Endothelial cell of umbilical vein (primary cell): ENCODE measurements around the gene NTN3. TPM values are rescaled to one million over a fixed set of nuclear protein-coding genes. Genes with fewer than 3 reads are reported as not detected.
A peak's percentile ranks its signal among the peaks of the same experiment; 100 is the strongest.

Experiments used
- BruUV-seq: library from RNA; stranded (reverse); fragments of 400-500 nt; replicated peaks from 2 replicates; lab custom pipeline; 2021; lab: Mats Ljungman, UMichigan
- CTCF ChIA-PET: fragments of 300-600, 350-600 bp; sonication (Branson Sonifier 250); formaldehyde crosslinking; loops from one replicate; lab custom pipeline; 2021; ENCODE audit warnings: antibody characterized with exemption, inconsistent platforms; lab: Charles Lee
- POLR2A ChIA-PET: fragments of 300-600, 350-600 bp; sonication (Branson Sonifier 250); formaldehyde crosslinking; loops from one replicate; lab custom pipeline; 2021; ENCODE audit warnings: antibody characterized with exemption, inconsistent platforms; lab: Charles Lee
- DNase-seq: peaks from one replicate; pipeline ENCODE4 v3.0.0-alpha.2; 2011; ENCODE audit warnings: low read depth, low spot score
- FAIRE-seq: peaks from 2 replicates; lab custom pipeline; 2011; peaks lifted over from hg19 to GRCh38; lab: Jason Lieb, UNC
- H2AFZ ChIP-seq: 2 replicates; pipeline ENCODE4 v1.6.0; 2012; ENCODE audit warnings: low read depth, low read length, control low read depth, inconsistent platforms
- H3K27ac ChIP-seq: 2 replicates; pipeline ENCODE4 v1.5.1; 2011; ENCODE audit warnings: low read depth, mild to moderate bottlenecking, control low read depth, low read length, moderate library complexity; ENCODE audit not compliant: insufficient read depth
- H3K27me3 ChIP-seq, 2 experiments: 2 replicates each; pipeline versions ENCODE4 v1.6.0 to v1.6.1; 2011; ENCODE audit warnings: low read length in 2 of 2, mixed read lengths in 1 of 2; ENCODE audit not compliant: control insufficient read depth in 2 of 2, insufficient read depth in 2 of 2
- H3K36me3 ChIP-seq, 2 experiments: 2 replicates in 1 of 2; 3 replicates in 1 of 2; pipeline ENCODE4 v1.5.1; 2011; ENCODE audit warnings: low read length in 2 of 2, mild to moderate bottlenecking in 1 of 2, moderate library complexity in 1 of 2; ENCODE audit not compliant: control insufficient read depth in 2 of 2, insufficient read depth in 2 of 2; ENCODE audit errors: extremely low read depth in 1 of 2
- H3K4me1 ChIP-seq: 3 replicates; pipeline ENCODE4 v1.5.1; 2011; ENCODE audit warnings: mild to moderate bottlenecking, low read length; ENCODE audit not compliant: control insufficient read depth, insufficient read depth; ENCODE audit errors: extremely low read depth
- H3K4me2 ChIP-seq: 2 replicates; pipeline ENCODE4 v1.6.1; 2011; ENCODE audit warnings: low read length, control low read depth, mixed read lengths; ENCODE audit not compliant: insufficient read depth
- H3K4me3 ChIP-seq, 3 experiments: fragments of 200-600 bp in 1 of 3; sonication (generic), shearing (Covaris generic) in 1 of 3; replicated peaks in 1 of 3; 2 replicates each; pipeline ENCODE4 v1.5.1; 2011 to 2016; ENCODE audit warnings: control low read depth in 3 of 3, low read length in 3 of 3, mild to moderate bottlenecking in 2 of 3, inconsistent platforms in 1 of 3, low read depth in 1 of 3, moderate library complexity in 1 of 3; ENCODE audit not compliant: insufficient read depth in 1 of 3
- H3K79me2 ChIP-seq: 2 replicates; pipeline ENCODE4 v1.6.0; 2012; ENCODE audit warnings: low read length, inconsistent platforms; ENCODE audit not compliant: control insufficient read depth, insufficient read depth
- H3K9ac ChIP-seq: replicated peaks from 2 replicates; pipeline ENCODE3; 2011; ENCODE audit warnings: low read length, control low read depth; ENCODE audit not compliant: insufficient read depth; ENCODE audit errors: extremely low read depth
- H3K9me1 ChIP-seq: replicated peaks from 3 replicates; pipeline ENCODE4 v1.6.0; 2011; ENCODE audit warnings: mild to moderate bottlenecking, low read length; ENCODE audit not compliant: control insufficient read depth, insufficient read depth; ENCODE audit errors: extremely low read depth
- H3K9me3 ChIP-seq: replicated peaks from 2 replicates; pipeline ENCODE4 v1.5.1; 2012; ENCODE audit warnings: low read length, inconsistent platforms; ENCODE audit not compliant: control insufficient read depth, insufficient read depth
- H4K20me1 ChIP-seq: replicated peaks from 2 replicates; pipeline ENCODE3; 2011; ENCODE audit warnings: mild to moderate bottlenecking, low read length; ENCODE audit not compliant: control insufficient read depth, insufficient read depth; ENCODE audit errors: extremely low read depth
- EZH2 ChIP-seq: IDR thresholded peaks from 2 replicates; pipeline ENCODE4 v1.6.1; 2012; ENCODE audit warnings: borderline replicate concordance, low read depth, mild to moderate bottlenecking, moderate library complexity, low read length, inconsistent platforms; ENCODE audit not compliant: severe bottlenecking
- FOS ChIP-seq: IDR thresholded peaks from 2 replicates; pipeline ENCODE4 v1.6.1; 2011; ENCODE audit warnings: mild to moderate bottlenecking, low read length, moderate library complexity, borderline replicate concordance; ENCODE audit not compliant: insufficient read depth
- GATA2 ChIP-seq: IDR thresholded peaks from 2 replicates; pipeline ENCODE4 v1.7.0; 2011; ENCODE audit warnings: low read depth, mild to moderate bottlenecking, moderate library complexity, mixed read lengths, low read length; ENCODE audit not compliant: insufficient read length, insufficient read depth
- JUN ChIP-seq: IDR thresholded peaks from 2 replicates; pipeline ENCODE4 v1.6.1; 2011; ENCODE audit warnings: borderline replicate concordance, low read depth; ENCODE audit not compliant: insufficient read length, insufficient read depth
- MYC ChIP-seq: IDR thresholded peaks from one replicate; pipeline ENCODE4 v1.6.1; 2011; ENCODE audit warnings: mild to moderate bottlenecking, low read depth, low read length
- POLR2A ChIP-seq: IDR thresholded peaks from 2 replicates; pipeline ENCODE4 v1.6.1; 2012; ENCODE audit warnings: low read depth, mild to moderate bottlenecking, control low read depth, low read length
- POLR2AphosphoS5 ChIP-seq: IDR thresholded peaks from 2 replicates; pipeline ENCODE4 v1.6.1; 2012; ENCODE audit warnings: low read depth, mild to moderate bottlenecking, control low read depth, low read length, moderate library complexity; ENCODE audit not compliant: insufficient read depth
- dilution Hi-C: fragments of 300-500 bp; cut with MboI; formaldehyde crosslinking; loops from one replicate; pipeline ENCODE4 v1.15.0; 2019; ENCODE audit warnings: low sequenced_read_pairs; ENCODE audit not compliant: extremely low pct_ligation_motif_present
- intact Hi-C: fragments of 100-400 bp; cut with micrococcal nuclease; formaldehyde crosslinking; loops from one replicate; pipeline ENCODE4 v1.10.0; 2022
- polyA plus RNA-seq, 4 experiments: library from polyadenylated mRNA; depleted of rRNA in 3 of 4; stranded (reverse) in 3 of 4; unstranded in 1 of 4; fragments of >200 nt; gene quantifications; 2 replicates each; pipeline versions ENCODE4 v1.2.1 to v1.2.3, GENCODE V29; 2011 to 2012; ENCODE audit warnings: missing spikeins in 1 of 4
- total RNA-seq: library from RNA; stranded (reverse); gene quantifications from 2 replicates; pipeline ENCODE4 v1.2.3, GENCODE V29; 2021
- TF ChIP-seq, protein P1 (sequence below): IDR thresholded peaks from 2 replicates; pipeline ENCODE4 v1.6.1; 2011; ENCODE audit not compliant: insufficient read depth, insufficient read length
- TF ChIP-seq, protein P2 (sequence below), 2 donors: IDR thresholded peaks; 1 replicate in 1 of 2; 2 replicates in 1 of 2; pipeline ENCODE4 v1.5.1; 2011; ENCODE audit warnings: low read length in 2 of 2, mild to moderate bottlenecking in 2 of 2, moderate library complexity in 2 of 2, control low read depth in 1 of 2, inconsistent platforms in 1 of 2, low read depth in 1 of 2; ENCODE audit not compliant: insufficient read depth in 1 of 2; ENCODE audit errors: extremely low read depth in 1 of 2

The NTN3 gene
- total and polyA plus RNA-seq, 2 donors (not counting 3 experiments of a cell fraction or from before 2014, with no cell fraction given), result 0.15 TPM; not detected in 1

DNA sequence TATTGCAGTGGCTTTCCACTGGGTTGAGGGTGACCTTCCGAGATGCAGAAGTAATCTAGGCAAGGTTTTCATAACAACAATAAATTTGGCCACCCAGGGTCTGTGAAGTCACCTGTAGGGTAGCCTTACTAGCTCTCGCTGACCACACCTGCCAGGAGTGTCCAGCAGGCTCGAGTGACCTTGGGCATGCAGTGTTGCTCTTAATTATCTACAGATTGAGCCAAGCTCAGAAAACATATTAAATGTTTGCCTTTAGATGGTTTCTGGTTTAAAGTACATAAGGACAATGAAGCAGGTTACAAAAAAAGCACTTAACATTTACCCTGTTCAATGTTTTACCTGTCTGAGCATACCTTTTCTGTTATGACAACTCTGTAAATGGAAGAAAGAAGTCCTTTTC is 5.6 kb downstream of the NTN3 start:
- TF ChIP-seq EZH2 (no peak), MYC (no peak), JUN (no peak), POLR2AphosphoS5 (no peak), POLR2A (no peak), FOS (no peak), GATA2 (no peak)
- TF ChIP-seq, protein P1, sequence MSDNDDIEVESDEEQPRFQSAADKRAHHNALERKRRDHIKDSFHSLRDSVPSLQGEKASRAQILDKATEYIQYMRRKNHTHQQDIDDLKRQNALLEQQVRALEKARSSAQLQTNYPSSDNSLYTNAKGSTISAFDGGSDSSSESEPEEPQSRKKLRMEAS, result no peak
- TF ChIP-seq, protein P2, sequence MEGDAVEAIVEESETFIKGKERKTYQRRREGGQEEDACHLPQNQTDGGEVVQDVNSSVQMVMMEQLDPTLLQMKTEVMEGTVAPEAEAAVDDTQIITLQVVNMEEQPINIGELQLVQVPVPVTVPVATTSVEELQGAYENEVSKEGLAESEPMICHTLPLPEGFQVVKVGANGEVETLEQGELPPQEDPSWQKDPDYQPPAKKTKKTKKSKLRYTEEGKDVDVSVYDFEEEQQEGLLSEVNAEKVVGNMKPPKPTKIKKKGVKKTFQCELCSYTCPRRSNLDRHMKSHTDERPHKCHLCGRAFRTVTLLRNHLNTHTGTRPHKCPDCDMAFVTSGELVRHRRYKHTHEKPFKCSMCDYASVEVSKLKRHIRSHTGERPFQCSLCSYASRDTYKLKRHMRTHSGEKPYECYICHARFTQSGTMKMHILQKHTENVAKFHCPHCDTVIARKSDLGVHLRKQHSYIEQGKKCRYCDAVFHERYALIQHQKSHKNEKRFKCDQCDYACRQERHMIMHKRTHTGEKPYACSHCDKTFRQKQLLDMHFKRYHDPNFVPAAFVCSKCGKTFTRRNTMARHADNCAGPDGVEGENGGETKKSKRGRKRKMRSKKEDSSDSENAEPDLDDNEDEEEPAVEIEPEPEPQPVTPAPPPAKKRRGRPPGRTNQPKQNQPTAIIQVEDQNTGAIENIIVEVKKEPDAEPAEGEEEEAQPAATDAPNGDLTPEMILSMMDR (IDR thresholded peaks at IDR 0.05; ENCODE audit: extremely low read depth in 1 of 2, insufficient read depth in 1 of 2, low read depth in 1 of 2, low read length in 2 of 2), result no peak
- intact Hi-C loops (no loop called here), dilution Hi-C loops (no loop called here)
- H4K20me1 ChIP-seq, result no peaks in the 10 kb centered on the region
- POLR2A ChIA-PET, result no interaction called here
- no peak overlapping the region for H3K4me2 ChIP-seq
- H3K27me3 ChIP-seq, result peaks cover 4 to 5% of the 10 kb centered on the region in 2 experiments
- DNase-seq, result no peak
- H2AFZ ChIP-seq, result no peak overlapping the region
- H3K4me3 ChIP-seq, result no peak overlapping the region
- no peaks in the 10 kb centered on the region for H3K36me3 ChIP-seq
- no peak overlapping the region for H3K9ac ChIP-seq
- no peaks in the 10 kb centered on the region for H3K9me3 ChIP-seq
- peaks cover 10% of the 10 kb centered on the region for H3K4me1 ChIP-seq
- BruUV-seq, result TSS peak; percentile 21
- no peaks in the 10 kb centered on the region for H3K9me1 ChIP-seq
- CTCF ChIA-PET, result no interaction called here
- peaks cover 9% of the 10 kb centered on the region for H3K79me2 ChIP-seq
- no peak for FAIRE-seq
- H3K27ac ChIP-seq, result no peak overlapping the region
